ENCODE measurements around the gene CCDC92.
A peak's percentile ranks its signal among the peaks of the same experiment; 100 is the strongest.

The CCDC92 gene

GRCh38 chr12:124001343-124001742 is 28.7 kb upstream of the CCDC92 start:
- no peak for DNase-seq

GRCh38 chr12:124000111-124000510 is 27.5 kb upstream of the CCDC92 start:
- DNase-seq: no peak

GRCh38 chr12:123998991-123999359 is 26.3 kb upstream of the CCDC92 start:
- DNase-seq: no peak

- no peak for DNase-seq
Measured at GRCh38 chr12:123998344-123998990, 25.8 kb upstream of the CCDC92 start.

GRCh38 chr12:123997908-123998307 is 25.3 kb upstream of the CCDC92 start:
- no peak for DNase-seq

GRCh38 chr12:123997033-123997822 is 24.6 kb upstream of the CCDC92 start:
- DNase-seq: no peak

- no peak for DNase-seq
Measured at GRCh38 chr12:123996581-123996980, 23.9 kb upstream of the CCDC92 start.

GRCh38 chr12:123995023-123995748 is 22.6 kb upstream of the CCDC92 start:
- peak; percentile 39 for DNase-seq

- DNase-seq: no peak
Measured at GRCh38 chr12:123992118-123992825, 19.6 kb upstream of the CCDC92 start.

- no peak for DNase-seq
Measured at GRCh38 chr12:123991372-123991951, 18.8 kb upstream of the CCDC92 start.

- DNase-seq: no peak
Measured at GRCh38 chr12:123990511-123990910, 17.9 kb upstream of the CCDC92 start.

GRCh38 chr12:123989753-123990152 is 17.1 kb upstream of the CCDC92 start:
- DNase-seq: no peak

- no peak for DNase-seq
Measured at GRCh38 chr12:123989168-123989567, 16.5 kb upstream of the CCDC92 start.

GRCh38 chr12:123987022-123987421 is 14.4 kb upstream of the CCDC92 start:
- DNase-seq: no peak

- DNase-seq: no peak
Measured at GRCh38 chr12:123986374-123986965, 13.8 kb upstream of the CCDC92 start.

- DNase-seq: no peak
Measured at GRCh38 chr12:123984903-123985302, 12.3 kb upstream of the CCDC92 start.

- DNase-seq: peak; percentile 31
Measured at GRCh38 chr12:123983822-123984485, 11.3 kb upstream of the CCDC92 start.

GRCh38 chr12:123982269-123982668 is 9.6 kb upstream of the CCDC92 start:
- DNase-seq: no peak

GRCh38 chr12:123979566-123979965 is 6.9 kb upstream of the CCDC92 start:
- no peak for DNase-seq

GRCh38 chr12:123976227-123976826 is 3.7 kb upstream of the CCDC92 start:
- no peak for DNase-seq

All from stimulated activated CD4-positive, alpha-beta T cell treated with anti-CD3 and anti-CD28 coated beads, Interleukin-1b, Interleukin-23, amount 100 ng/mL, for 48 hours (primary cell).